NCI-H2196 (cell line): Measurements from ENCODE around the gene TMEM175.
"Not testable (repeated sequence)": the region's sequence is repeated elsewhere in the genome, so short reads cannot be mapped to it uniquely, and the experiment has no call there.

Experiments used
- DNase-seq: peaks from one replicate; lab custom pipeline; 2025; ENCODE audit not compliant: unreplicated experiment; lab: John Stamatoyannopoulos, UW

TMEM175 gene

GRCh38 chr4:915041-915474, 17.2 kb upstream of the TMEM175 start:
- DNase-seq, result no peak

GRCh38 chr4:915595-915994, 16.7 kb upstream of the TMEM175 start:
- no peak for DNase-seq

- no peak for DNase-seq
Measured at GRCh38 chr4:917466-917865, 14.8 kb upstream of the TMEM175 start.

GRCh38 chr4:917992-918391, 14.3 kb upstream of the TMEM175 start:
- no peak for DNase-seq

GRCh38 chr4:918591-918990, 13.7 kb upstream of the TMEM175 start:
- DNase-seq, result not testable (repeated sequence)

- DNase-seq, result not testable (repeated sequence)
Measured at GRCh38 chr4:919004-919680, 13.1 kb upstream of the TMEM175 start.

- no peak for DNase-seq
Measured at GRCh38 chr4:921830-922331, 10.4 kb upstream of the TMEM175 start.

GRCh38 chr4:924107-925096, 7.9 kb upstream of the TMEM175 start:
- DNase-seq, result no peak

GRCh38 chr4:925171-925570, 7.1 kb upstream of the TMEM175 start:
- no peak for DNase-seq

GRCh38 chr4:925771-926500, 6.3 kb upstream of the TMEM175 start:
- DNase-seq, result no peak

- no peak for DNase-seq
Measured at GRCh38 chr4:926538-926937, 5.7 kb upstream of the TMEM175 start.

- DNase-seq, result not testable (repeated sequence)
Measured at GRCh38 chr4:927566-927965, 4.7 kb upstream of the TMEM175 start.

- DNase-seq, result no peak
Measured at GRCh38 chr4:929096-929765, 3.0 kb upstream of the TMEM175 start.

- DNase-seq, result no peak
Measured at GRCh38 chr4:930028-930551, 2.2 kb upstream of the TMEM175 start.

- DNase-seq, result no peak
Measured at GRCh38 chr4:930827-931193, 1.4 kb upstream of the TMEM175 start.

GRCh38 chr4:931194-931959, 883 bp upstream of the TMEM175 start:
- DNase-seq, result no peak

- peak; percentile 19 for DNase-seq
Measured at GRCh38 chr4:932713-933070, 432 bp downstream of the TMEM175 start.

GRCh38 chr4:939508-939907, 7.2 kb downstream of the TMEM175 start:
- DNase-seq, result not testable (repeated sequence)

GRCh38 chr4:945274-946102, 13.2 kb downstream of the TMEM175 start:
- no peak for DNase-seq
